Neural progenitor cell (in vitro differentiated cells): ENCODE results near the gene KASH5.
A peak's percentile ranks its signal among the peaks of the same experiment; 100 is the strongest.

Source experiments
- EZH2 ChIP-seq: fragments of 200-600 bp; sonication (generic); IDR thresholded peaks from 2 replicates; pipeline ENCODE4 v1.6.1; 2017; ENCODE audit warnings: antibody characterized with exemption, mild to moderate bottlenecking, moderate library complexity
- EZH2phosphoT487 ChIP-seq: fragments of 200-600 bp; sonication (generic); IDR thresholded peaks from 2 replicates; pipeline ENCODE4 v1.6.1; 2017; ENCODE audit warnings: antibody characterized with exemption
- TF ChIP-seq, protein P1 (sequence below): fragments of 200-600 bp; sonication (generic); IDR thresholded peaks from 2 replicates; pipeline ENCODE4 v1.5.1; 2017; ENCODE audit warnings: antibody characterized with exemption, mild to moderate bottlenecking

DNA sequence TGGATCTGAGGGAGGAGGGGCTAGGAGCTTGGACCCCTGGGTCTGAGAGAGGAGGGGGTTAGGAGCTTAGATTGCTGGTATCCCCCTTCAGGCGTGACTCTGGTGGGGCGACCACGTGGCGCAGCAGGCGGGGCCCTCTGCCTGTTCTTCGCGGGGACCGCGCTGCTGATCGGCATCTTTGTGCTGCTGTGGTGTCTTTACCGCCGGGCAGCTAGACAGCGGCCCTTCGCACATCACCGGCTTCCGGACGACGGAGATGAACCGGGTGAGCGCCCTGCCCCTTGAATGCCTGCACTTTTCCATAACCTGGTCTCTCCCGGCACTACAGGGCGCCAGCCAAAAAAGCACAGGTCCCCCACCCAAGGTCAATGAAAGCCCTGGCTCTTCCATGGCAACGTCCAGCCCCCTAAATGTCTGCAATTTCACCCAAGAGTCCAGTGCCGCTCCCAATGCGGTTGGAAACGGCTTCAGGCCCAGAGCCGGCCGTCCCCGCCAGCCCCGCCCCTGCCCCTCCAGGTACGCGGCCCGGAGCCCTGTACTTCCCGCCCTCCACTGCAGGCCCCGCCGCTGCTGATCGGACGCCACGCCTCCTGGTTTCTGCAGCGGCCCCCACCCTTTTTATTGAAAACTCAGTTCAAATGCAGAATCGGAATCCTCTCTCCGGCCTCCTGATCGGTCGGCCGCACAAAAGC lies 40.0 kb downstream of the KASH5 start:
- peak; percentile 56 for TF ChIP-seq EZH2
- TF ChIP-seq, protein P1, sequence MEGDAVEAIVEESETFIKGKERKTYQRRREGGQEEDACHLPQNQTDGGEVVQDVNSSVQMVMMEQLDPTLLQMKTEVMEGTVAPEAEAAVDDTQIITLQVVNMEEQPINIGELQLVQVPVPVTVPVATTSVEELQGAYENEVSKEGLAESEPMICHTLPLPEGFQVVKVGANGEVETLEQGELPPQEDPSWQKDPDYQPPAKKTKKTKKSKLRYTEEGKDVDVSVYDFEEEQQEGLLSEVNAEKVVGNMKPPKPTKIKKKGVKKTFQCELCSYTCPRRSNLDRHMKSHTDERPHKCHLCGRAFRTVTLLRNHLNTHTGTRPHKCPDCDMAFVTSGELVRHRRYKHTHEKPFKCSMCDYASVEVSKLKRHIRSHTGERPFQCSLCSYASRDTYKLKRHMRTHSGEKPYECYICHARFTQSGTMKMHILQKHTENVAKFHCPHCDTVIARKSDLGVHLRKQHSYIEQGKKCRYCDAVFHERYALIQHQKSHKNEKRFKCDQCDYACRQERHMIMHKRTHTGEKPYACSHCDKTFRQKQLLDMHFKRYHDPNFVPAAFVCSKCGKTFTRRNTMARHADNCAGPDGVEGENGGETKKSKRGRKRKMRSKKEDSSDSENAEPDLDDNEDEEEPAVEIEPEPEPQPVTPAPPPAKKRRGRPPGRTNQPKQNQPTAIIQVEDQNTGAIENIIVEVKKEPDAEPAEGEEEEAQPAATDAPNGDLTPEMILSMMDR: no peak
- no peak for TF ChIP-seq EZH2phosphoT487
